GM19395 (cell line): ENCODE measurements around the gene GPC6.
A peak's percentile ranks its signal among the peaks of the same experiment; 100 is the strongest.

Source experiments
- ATAC-seq: cut with Tn5 transposase; IDR thresholded peaks from one replicate; pipeline ENCODE4 v1.9.1; 2021; ENCODE audit warnings: mild to moderate bottlenecking, moderate library complexity; ENCODE audit not compliant: unreplicated experiment

GPC6 gene

DNA sequence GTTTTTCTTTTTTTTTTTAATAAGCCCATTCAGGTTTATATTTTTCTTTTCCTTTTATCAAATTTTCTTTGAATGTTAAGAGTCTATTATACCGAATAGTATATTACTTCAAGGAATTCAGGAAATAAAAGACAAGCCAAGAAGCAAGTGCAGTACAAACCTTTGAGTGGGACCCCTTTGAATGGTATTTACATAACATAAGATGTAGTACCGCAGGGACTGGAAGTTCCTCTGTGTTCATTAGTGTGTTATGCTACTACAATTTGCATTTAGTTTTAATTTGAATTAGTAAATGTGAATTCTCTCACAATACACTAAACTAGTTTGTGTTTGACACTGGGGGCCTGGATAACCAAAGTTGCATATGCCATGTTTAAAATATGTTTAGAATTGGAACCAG is 913.4 kb downstream of the GPC6 start:
- no peak for ATAC-seq

- ATAC-seq: no peak
Observed at GRCh38 chr13:94140511-94140910, 913.9 kb downstream of the GPC6 start.

GRCh38 chr13:94143624-94144350 is 917.2 kb downstream of the GPC6 start:
- ATAC-seq: no peak

- no peak for ATAC-seq
Observed at GRCh38 chr13:94145966-94146365, 919.4 kb downstream of the GPC6 start.

DNA sequence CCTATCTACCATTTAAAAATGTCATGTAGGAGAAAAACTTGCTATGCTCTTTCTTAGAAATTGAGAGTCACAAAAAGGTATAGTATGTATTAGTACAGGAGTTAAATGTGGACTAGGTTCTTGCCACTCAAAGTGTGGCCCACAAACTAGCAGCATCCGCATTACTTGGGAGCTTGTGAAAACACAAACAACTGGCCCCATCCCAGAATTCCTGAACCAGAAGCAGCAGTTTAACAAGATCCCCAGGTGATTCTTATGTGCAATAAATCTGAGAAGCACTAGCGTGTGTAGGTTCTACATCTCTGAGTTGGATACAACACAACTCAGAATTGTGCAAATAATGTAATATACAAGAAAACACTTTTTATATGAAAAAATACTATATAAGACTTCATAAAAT is 927.0 kb downstream of the GPC6 start:
- no peak for ATAC-seq

DNA sequence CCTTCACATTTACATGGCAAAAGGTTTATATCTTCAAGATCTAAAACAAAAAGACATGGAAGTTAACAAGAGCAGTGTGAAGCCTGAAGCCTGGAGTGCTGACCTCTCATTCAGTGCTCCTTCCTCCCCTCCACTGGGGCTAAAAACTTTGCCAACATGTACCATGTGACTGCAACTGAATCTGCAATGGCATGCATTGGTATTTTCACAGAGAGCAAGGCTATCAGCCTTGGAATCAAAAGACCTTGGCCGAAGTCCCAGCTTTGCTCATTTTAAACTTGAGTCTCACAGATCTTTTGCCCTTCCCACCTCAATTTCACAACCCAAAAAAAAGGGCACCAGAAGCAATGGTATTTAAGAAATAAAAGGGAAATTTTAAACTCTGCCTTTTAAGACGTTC is 927.8 kb downstream of the GPC6 start:
- ATAC-seq: no peak

GRCh38 chr13:94157705-94158218 is 931.2 kb downstream of the GPC6 start:
- no peak for ATAC-seq

- no peak for ATAC-seq
Observed at GRCh38 chr13:94160875-94161274, 934.3 kb downstream of the GPC6 start.

GRCh38 chr13:94162289-94162688 is 935.7 kb downstream of the GPC6 start:
- no peak for ATAC-seq

- ATAC-seq: no peak
Observed at GRCh38 chr13:94163535-94163934, 936.9 kb downstream of the GPC6 start.

DNA sequence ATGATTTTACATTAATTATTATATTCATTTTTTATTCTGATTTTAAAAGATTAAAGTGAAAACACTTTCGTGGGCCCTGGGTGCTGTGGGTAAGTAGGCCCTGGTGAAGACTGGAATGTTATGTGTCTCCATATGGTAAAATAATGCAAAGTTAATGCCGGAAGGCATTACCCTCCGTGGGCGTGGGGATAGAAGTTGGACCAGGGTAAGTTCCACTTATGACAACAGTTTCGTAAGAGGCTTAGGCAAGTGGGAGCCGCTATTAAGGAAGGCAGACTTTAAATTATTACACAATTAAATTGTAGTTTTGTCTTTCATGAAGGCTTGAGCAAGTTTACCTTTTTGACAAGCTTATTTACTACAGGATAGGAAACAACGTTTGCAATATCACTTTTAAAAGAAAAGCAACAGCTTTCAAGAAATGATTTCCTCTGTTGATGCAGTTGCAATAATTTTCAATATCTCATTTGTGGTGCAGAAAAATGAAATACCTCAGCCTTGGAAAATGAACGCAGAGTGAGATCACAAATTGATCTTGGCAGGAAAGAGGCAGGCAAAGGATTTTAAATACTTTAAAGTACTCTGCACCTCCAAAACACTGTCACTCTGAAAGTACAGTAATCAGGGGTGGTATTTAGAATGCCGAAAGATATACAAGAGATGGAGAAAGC is 942.3 kb downstream of the GPC6 start:
- no peak for ATAC-seq

DNA sequence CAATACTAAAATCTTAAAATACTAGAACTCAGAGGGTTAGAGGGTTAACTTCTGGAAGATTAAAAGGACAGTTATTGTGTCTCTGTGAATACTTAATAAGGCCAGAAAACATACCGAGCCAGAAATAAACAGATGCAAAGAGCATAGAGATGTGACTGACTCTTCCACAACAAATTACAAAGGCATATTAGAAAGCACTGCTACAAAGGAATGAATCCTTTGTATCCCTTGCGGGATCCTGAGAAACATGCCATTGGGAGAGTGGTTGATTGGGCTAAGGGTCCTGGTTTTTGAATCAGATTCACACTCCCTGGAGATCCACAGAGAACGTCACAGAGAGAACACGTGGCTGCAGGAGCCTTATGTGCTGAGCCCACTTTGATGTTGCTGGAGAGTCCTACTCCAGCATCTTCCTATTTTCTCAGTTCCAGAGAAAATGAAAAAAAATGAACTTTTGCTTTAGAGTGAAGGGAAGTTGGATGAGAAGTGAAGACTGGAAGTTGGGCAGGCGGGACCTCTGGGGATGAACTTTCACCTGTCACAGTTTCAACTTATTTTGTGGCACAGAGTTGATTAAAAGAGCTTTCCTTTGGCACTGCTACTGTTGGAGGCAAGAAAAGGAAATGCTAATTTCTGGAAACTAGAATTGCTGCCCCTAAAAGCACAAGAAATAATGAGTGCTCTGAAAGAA is 943.0 kb downstream of the GPC6 start:
- no peak for ATAC-seq

GRCh38 chr13:94170145-94170571 is 943.6 kb downstream of the GPC6 start:
- no peak for ATAC-seq

DNA sequence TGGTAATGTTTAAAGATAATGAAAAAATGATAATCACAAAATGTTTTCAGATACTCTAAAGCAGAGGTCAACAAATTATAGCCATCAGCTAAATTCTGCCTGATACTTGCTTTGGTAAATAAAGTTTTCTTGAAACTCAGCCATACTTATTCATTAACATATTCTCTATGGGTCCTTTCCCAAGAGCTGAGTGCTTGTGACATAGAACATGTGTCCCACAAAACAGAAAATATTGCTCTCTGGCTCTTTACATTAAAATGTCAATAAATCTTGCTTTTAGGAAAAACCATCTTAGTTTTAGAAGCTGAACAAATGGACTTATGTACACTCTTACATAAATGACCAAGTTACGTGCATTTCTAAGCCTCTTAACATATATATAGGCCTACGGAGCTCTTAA is 945.8 kb downstream of the GPC6 start:
- no peak for ATAC-seq

DNA sequence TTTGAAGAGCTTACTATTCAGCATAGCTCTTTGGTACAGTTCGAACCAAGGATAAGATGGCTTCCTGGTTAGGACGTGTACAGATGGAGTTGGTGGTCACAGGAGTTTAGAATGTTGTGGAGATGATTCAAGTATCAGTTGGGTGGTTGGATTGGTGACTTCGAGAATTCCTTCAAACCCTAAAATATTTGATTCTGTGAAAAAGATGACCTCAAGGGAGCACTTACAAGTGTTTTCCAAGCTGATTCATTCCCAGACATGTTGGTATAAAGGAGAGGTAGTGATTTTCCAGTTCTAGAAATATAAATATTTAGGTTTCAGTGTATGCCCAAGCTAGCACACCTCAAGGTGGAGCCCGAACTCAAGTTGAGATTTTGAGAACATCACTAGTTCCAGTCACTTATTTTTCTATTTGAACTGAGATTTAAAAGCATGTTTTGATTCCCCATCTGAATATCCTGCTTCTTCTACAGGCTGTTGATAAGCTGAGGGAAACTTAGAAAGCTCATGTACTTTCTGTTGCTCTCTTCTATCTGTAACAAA is 946.8 kb downstream of the GPC6 start:
- ATAC-seq: no peak

DNA sequence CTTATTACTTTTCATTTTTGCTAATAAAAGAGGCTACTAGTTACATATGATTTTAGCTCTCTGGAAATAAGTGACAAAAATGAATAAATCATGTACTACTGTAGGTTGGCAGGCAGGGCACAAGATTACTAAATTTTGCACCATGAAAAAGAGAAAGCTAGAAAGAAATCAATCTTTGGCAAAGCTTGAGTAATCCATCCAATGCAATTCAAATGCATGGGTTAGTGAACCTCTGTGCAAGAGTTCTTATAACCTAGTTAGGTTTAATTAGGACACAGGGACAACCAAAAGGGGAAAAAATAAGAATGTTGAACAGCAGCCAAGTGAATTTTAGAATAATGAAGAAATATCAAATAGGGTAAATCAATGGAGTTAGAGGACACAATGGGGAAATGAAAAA is 947.4 kb downstream of the GPC6 start:
- no peak for ATAC-seq

DNA sequence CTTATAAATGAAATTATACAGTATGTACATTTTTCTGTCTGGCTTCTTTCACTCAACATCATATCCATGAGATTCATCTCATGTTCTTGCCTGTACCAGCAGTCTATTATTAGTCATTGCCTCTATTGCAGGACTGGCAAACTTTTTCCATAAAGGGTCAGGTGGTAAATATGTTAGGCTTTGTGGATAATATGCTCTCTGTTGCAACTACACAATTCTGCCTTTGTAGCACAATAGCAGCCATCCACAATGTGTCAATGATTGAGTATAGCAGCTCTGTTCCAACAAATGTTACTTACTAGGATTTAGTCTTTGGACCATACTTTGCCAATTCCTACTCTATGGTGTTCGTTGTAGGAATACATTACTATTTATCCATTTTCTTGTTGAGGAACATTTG is 948.5 kb downstream of the GPC6 start:
- no peak for ATAC-seq

DNA sequence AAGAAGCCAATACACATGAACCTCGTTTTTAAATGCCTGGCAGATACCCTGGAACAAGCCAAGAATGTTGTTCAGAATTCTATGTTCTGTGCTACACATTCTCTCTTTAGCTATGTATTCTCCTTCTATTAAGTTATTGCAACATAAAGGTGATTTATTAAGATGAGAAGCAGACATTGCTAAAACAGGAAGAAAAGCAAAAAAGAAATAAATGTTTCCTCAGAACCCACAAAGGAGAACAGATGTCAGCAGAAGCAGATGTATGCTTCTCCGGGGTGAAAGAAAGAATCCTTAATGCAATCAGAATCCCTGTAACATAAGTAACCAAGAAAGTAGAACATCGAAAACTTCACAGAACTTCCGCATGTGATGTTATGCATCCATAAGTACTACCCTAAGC is 950.0 kb downstream of the GPC6 start:
- no peak for ATAC-seq

DNA sequence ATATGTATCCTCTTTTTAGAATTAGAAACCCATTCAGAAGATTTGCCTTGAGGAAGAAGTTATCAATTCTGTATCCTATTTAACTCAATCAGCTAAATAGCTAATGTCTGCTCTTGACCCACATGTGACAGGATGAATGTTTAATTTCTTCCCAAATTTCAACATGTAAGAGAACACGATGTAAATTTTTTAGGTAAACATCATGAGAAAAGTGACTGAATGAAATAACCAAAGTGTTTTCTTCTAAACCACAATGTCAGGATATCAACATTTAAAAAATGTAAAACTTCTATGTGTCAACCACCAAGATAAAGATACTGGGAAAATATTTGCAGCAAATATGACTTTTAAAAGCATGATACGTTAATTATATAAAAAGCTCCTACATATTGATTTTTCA is 950.4 kb downstream of the GPC6 start:
- ATAC-seq: no peak

DNA sequence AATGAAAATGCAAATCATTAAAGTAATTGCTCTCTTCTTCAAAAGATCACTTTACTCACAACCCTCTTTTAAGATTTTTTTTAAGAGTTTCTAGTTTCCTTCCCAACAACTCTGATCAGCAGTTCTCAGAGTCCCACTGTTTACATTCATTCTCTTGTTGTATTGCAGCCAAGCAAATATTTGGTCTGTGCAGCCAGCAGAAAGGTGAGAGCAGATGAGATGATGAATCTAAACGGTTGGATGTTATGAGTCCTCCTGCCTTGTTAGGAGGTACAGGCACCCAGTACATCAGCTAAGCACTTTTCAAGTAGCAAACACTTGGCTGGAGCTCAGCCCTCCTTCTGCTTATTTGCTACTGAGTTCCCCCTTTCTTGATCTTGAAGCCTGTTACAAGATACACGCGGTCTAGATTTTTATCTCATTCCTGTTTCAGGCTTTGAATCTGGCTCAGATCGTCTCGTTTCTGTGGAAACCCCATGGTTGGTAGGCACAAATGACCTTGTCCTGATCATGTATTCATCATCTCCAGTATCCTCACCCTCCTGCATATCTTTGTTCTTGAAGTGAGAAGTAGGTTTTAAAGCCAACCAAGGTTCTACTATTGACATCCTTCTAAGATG is 952.1 kb downstream of the GPC6 start:
- ATAC-seq: no peak

DNA sequence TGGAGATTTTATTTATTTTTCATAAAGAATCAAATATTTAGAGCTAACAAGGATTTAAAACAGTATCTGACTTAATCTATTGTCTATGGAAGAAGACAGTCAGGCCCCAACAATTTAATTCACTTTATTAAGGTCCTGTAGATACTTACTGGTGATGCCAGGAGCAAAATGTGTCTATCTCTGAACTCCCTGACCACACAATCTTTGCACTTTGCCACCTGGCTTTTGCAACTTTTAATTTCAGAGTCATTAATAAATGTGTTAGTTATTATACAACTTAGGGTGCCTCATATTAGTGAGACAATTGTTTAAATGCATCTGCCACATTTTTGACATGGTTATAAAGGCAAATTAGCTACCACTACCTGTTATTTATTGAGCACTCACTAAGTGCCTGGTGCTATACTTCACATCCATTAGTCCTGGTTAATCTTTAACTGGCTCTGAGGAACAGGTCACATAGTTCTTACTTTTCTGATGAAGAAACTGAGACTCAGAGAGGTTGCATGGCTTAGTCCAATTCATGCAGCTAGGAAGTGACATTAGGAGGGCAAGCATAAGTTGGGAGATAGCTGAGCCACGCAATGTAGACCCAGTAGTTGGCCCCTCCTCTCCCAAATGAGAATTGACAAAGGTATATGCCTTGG is 955.0 kb downstream of the GPC6 start:
- ATAC-seq: peak; percentile 60
